A549 (cell line): ENCODE data around the gene NUAK2.

Source experiments
- BHLHE40 ChIP-seq: IDR thresholded peaks from 2 replicates; pipeline ENCODE4 v1.6.1; 2012; ENCODE audit warnings: low read depth, low read length, inconsistent platforms
- FOSB ChIP-seq: fragments of 250-450 bp; sonication (Bioruptor Pico); IDR thresholded peaks from 2 replicates; pipeline ENCODE4 v1.5.0; 2020; ENCODE audit warnings: mild to moderate bottlenecking, moderate library complexity
- HOXA7 ChIP-seq: fragments of 250-450 bp; sonication (Bioruptor Pico); IDR thresholded peaks from 2 replicates; pipeline ENCODE4 v1.5.0; 2020; ENCODE audit warnings: mild to moderate bottlenecking, moderate library complexity
- PHF8 ChIP-seq: fragments of 200-600 bp; sonication (generic); IDR thresholded peaks from 2 replicates; pipeline ENCODE4 v1.6.1; 2016; ENCODE audit warnings: low read depth, mild to moderate bottlenecking, antibody characterized with exemption, moderate library complexity, borderline replicate concordance
- POLR2A ChIP-seq: IDR thresholded peaks from 2 replicates; pipeline ENCODE4 v1.6.1; 2012; ENCODE audit warnings: mild to moderate bottlenecking, low read length
- RAD21 ChIP-seq, 2 experiments: fragments of >200 bp in 1 of 2; sonication (Bioruptor Twin) in 1 of 2; formaldehyde crosslinking in 1 of 2; IDR thresholded peaks in 1 of 2; conservative IDR thresholded peaks in 1 of 2; 2 replicates in 1 of 2; 3 replicates in 1 of 2; pipeline ENCODE4 v1.6.1; 2012 to 2018; ENCODE audit warnings: inconsistent platforms in 1 of 2
- TF ChIP-seq, protein P1 (sequence below): fragments of >200 bp; sonication (Bioruptor Twin); formaldehyde crosslinking; IDR thresholded peaks from 3 replicates; pipeline ENCODE4 v1.5.1; 2016
- TF ChIP-seq, protein P2 (sequence below): fragments of 200-600 bp; sonication (generic); IDR thresholded peaks from 2 replicates; pipeline ENCODE4 v1.6.1; 2016; ENCODE audit warnings: antibody characterized with exemption, mild to moderate bottlenecking, moderate library complexity
- TF ChIP-seq, protein P3 (sequence below): IDR thresholded peaks from 2 replicates; pipeline ENCODE4 v1.6.1; 2012; ENCODE audit warnings: low read depth, borderline replicate concordance

DNA sequence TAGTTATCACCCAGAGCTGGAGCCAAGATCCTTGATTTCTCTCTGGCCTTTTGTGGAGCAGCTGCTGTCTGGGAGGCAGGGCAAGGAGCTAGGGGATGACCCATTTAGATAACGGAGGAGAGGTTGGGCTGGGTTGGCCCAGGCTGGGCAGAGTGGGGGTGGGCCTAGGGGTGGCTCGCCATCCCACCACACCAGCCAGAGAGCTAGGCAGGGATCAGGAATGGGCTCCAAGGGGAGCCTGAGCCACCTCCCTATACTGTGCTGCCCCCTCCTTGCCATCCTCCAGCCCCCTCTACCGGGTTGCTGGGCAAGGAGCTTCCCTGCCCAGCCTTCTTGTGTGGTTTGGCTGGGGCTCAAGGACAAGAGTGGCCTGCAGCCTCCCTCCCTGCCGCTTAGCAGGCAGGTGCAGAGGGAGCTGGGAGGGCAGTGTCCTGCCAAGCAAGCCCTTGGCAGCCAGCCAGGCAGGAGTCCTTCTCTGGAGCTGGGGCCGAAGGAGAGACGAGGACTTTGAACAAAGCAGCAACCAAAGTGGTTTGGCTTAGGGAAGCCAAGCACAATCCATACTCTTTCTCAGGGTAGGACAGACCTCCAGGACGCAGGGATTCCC is 4.1 kb downstream of the NUAK2 start:
- TF ChIP-seq, protein P1, sequence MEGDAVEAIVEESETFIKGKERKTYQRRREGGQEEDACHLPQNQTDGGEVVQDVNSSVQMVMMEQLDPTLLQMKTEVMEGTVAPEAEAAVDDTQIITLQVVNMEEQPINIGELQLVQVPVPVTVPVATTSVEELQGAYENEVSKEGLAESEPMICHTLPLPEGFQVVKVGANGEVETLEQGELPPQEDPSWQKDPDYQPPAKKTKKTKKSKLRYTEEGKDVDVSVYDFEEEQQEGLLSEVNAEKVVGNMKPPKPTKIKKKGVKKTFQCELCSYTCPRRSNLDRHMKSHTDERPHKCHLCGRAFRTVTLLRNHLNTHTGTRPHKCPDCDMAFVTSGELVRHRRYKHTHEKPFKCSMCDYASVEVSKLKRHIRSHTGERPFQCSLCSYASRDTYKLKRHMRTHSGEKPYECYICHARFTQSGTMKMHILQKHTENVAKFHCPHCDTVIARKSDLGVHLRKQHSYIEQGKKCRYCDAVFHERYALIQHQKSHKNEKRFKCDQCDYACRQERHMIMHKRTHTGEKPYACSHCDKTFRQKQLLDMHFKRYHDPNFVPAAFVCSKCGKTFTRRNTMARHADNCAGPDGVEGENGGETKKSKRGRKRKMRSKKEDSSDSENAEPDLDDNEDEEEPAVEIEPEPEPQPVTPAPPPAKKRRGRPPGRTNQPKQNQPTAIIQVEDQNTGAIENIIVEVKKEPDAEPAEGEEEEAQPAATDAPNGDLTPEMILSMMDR = no peak; the same call in 1 of the 3 replicates
- TF ChIP-seq, protein P2, sequence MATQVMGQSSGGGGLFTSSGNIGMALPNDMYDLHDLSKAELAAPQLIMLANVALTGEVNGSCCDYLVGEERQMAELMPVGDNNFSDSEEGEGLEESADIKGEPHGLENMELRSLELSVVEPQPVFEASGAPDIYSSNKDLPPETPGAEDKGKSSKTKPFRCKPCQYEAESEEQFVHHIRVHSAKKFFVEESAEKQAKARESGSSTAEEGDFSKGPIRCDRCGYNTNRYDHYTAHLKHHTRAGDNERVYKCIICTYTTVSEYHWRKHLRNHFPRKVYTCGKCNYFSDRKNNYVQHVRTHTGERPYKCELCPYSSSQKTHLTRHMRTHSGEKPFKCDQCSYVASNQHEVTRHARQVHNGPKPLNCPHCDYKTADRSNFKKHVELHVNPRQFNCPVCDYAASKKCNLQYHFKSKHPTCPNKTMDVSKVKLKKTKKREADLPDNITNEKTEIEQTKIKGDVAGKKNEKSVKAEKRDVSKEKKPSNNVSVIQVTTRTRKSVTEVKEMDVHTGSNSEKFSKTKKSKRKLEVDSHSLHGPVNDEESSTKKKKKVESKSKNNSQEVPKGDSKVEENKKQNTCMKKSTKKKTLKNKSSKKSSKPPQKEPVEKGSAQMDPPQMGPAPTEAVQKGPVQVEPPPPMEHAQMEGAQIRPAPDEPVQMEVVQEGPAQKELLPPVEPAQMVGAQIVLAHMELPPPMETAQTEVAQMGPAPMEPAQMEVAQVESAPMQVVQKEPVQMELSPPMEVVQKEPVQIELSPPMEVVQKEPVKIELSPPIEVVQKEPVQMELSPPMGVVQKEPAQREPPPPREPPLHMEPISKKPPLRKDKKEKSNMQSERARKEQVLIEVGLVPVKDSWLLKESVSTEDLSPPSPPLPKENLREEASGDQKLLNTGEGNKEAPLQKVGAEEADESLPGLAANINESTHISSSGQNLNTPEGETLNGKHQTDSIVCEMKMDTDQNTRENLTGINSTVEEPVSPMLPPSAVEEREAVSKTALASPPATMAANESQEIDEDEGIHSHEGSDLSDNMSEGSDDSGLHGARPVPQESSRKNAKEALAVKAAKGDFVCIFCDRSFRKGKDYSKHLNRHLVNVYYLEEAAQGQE = no peak
- TF ChIP-seq RAD21 (conservative IDR thresholded peaks at IDR 0.05 in 1 of 2, IDR thresholded peaks at IDR 0.05 in 1 of 2) (peak; percentile 21 to 38; a peak in 2 of 5 replicates), PHF8 (no peak), POLR2A (no peak), FOSB (CRISPR knock-in tag) (no peak), HOXA7 (CRISPR knock-in tag) (no peak), BHLHE40 (no peak)
- TF ChIP-seq, protein P3, sequence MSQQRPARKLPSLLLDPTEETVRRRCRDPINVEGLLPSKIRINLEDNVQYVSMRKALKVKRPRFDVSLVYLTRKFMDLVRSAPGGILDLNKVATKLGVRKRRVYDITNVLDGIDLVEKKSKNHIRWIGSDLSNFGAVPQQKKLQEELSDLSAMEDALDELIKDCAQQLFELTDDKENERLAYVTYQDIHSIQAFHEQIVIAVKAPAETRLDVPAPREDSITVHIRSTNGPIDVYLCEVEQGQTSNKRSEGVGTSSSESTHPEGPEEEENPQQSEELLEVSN = no peak
